ENCODE measurements around the gene NRXN3.

The NRXN3 gene

GRCh38 chr14:78705989-78706388 lies 535.8 kb downstream of the NRXN3 start:
- no peak for DNase-seq (ENCODE audit: low read depth)
- TF ChIP-seq CTCF (IDR thresholded peaks at IDR 0.05; ENCODE audit: low read depth, low read length, missing control alignments), result no peak
- H3K4me3 ChIP-seq (ENCODE audit: low read depth, low read length), result no peak overlapping the region

DNA sequence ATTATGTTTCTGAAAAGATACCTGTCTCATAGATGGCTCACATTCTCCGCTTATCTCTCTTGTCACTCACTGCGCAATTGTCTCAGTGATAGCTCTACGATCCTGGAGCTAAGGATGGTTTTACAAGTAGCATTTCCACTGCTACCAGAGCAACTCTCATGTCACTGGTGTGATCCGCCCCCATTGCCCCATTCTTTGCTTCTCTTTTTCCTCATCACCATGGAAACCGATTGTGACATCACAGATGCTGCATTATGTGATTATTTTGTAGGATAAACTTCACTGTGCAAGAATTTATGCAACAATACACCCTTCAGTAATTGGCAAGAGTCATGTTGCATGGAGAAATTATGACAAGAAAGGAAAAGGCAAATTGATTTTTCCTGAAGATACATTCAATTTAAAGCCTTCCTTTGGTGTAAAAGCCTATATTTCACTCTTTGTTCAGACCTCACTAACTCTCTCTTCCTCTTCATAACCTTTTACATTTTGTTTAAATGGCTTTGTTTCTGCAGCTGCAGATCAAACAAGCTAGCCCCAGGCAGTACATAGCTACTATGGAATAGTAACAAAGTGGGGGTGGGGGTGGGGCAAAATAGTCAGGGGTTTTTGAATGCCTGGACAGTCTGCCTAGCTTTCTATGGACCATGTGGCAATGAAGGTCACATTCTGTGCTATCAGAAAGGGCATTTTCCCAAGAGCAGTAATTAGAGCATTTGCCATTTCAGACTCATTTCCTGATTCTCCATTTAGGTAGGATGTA lies 539.8 kb downstream of the NRXN3 start:
- DNase-seq (ENCODE audit: low read depth), result no peak
- no peak for TF ChIP-seq CTCF (IDR thresholded peaks at IDR 0.05; ENCODE audit: low read depth, low read length, missing control alignments)
- no peak overlapping the region for H3K4me3 ChIP-seq (ENCODE audit: low read depth, low read length)

- TF ChIP-seq CTCF (IDR thresholded peaks at IDR 0.05; ENCODE audit: low read depth, low read length, missing control alignments), result no peak
- H3K4me3 ChIP-seq (ENCODE audit: low read depth, low read length), result no peak overlapping the region
- no peak for DNase-seq (ENCODE audit: low read depth)
Measured at GRCh38 chr14:78710963-78711362, 540.8 kb downstream of the NRXN3 start.

- no peak for DNase-seq (ENCODE audit: low read depth)
- TF ChIP-seq CTCF (IDR thresholded peaks at IDR 0.05; ENCODE audit: low read depth, low read length, missing control alignments), result no peak
Measured at GRCh38 chr14:78713716-78714115, 543.5 kb downstream of the NRXN3 start.

GRCh38 chr14:78714711-78715110 lies 544.5 kb downstream of the NRXN3 start:
- DNase-seq (ENCODE audit: low read depth), result no peak
- no peak for TF ChIP-seq CTCF (IDR thresholded peaks at IDR 0.05; ENCODE audit: low read depth, low read length, missing control alignments)
- H3K4me3 ChIP-seq (ENCODE audit: low read depth, low read length), result no peak overlapping the region

More at GRCh38 chr14:78713716-78714115, 543.5 kb downstream of the NRXN3 start:
- H3K4me3 ChIP-seq (ENCODE audit: low read depth, low read length), result no peak overlapping the region

GRCh38 chr14:78721756-78722480 lies 551.7 kb downstream of the NRXN3 start:
- no peak for TF ChIP-seq CTCF (IDR thresholded peaks at IDR 0.05; ENCODE audit: low read depth, low read length, missing control alignments)
- no peak for DNase-seq (ENCODE audit: low read depth)
- H3K4me3 ChIP-seq (ENCODE audit: low read depth, low read length), result no peak overlapping the region
